Left lung (tissue), 10 donors: ENCODE results near the gene AURKB. TPM values are rescaled to one million over a fixed set of nuclear protein-coding genes. Genes with fewer than 3 reads are reported as not detected.
"Not testable (repeated sequence)": the region's sequence is repeated elsewhere in the genome, so short reads cannot be mapped to it uniquely, and the experiment has no call there.

Source experiments
- ATAC-seq: fragments of 200-7000 bp; cut with Tn5 transposase; one replicate; pipeline ENCODE4 v1.9.1; 2020; ENCODE audit warnings: moderate library complexity
- DNase-seq, 4 donors: peaks; one replicate each; pipeline ENCODE4 v3.0.0-alpha.2; 2013 to 2020
- H3K27ac ChIP-seq, 2 donors: fragments of 200-600 bp; sonication (generic) in 1 of 2; one replicate each; pipeline versions ENCODE4 v1.5.0 to v1.8.0; 2020 to 2021
- H3K27me3 ChIP-seq, 2 donors: fragments of 200-600 bp; sonication (generic) in 1 of 2; one replicate each; pipeline versions ENCODE4 v1.5.0 to v1.8.0; 2020 to 2021
- H3K36me3 ChIP-seq, 2 donors: fragments of 200-600 bp; sonication (generic) in 1 of 2; one replicate each; pipeline versions ENCODE4 v1.5.0 to v1.8.0; 2020 to 2021
- H3K4me1 ChIP-seq, 2 donors: fragments of 200-600 bp; one replicate each; pipeline ENCODE4 v1.8.0; 2021
- H3K4me3 ChIP-seq, 2 donors: fragments of 200-600 bp; sonication (generic) in 1 of 2; one replicate each; pipeline versions ENCODE4 v1.5.0 to v1.8.0; 2020 to 2021; ENCODE audit warnings: mild to moderate bottlenecking in 1 of 2
- H3K9me3 ChIP-seq, 2 donors: fragments of 200-600 bp; sonication (generic) in 1 of 2; one replicate each; pipeline versions ENCODE4 v1.5.0 to v1.8.0; 2020 to 2021
- intact Hi-C, 2 donors: fragments of 100-400 bp; cut with DNase I; formaldehyde crosslinking; loops; one replicate each; pipeline versions ENCODE4 v1.11.2 to v1.14.2; 2022
- polyA plus RNA-seq, 6 donors: library from polyadenylated mRNA; unstranded; fragments of 120-200 nt; gene quantifications; one replicate each; pipeline ENCODE4 v1.2.1, GENCODE V29; 2013; ENCODE audit not compliant: insufficient read length in 6 of 6
- total RNA-seq, 2 donors: library from RNA; stranded (reverse); fragmentation: NEBNext Ultra II Directional; extraction: Animal tissue kit (Norgen Biotek cat#: 25700); gene quantifications; one replicate each; pipeline ENCODE4 v1.2.1, GENCODE V29; 2021
- TF ChIP-seq, protein P1 (sequence below), 2 donors: fragments of 200-600 bp; sonication (generic) in 1 of 2; IDR thresholded peaks; one replicate each; pipeline versions ENCODE4 v1.5.0 to v1.8.0; 2021; ENCODE audit warnings: antibody characterized with exemption in 2 of 2
- donor health status: DM: no; HTN: yes; CAD: no.
- donor health status: DM: no; HTN: no; CAD: no.

The AURKB gene
- total and polyA plus RNA-seq, 8 donors: 2.7 to 58.0 (median 31.8) TPM

DNA sequence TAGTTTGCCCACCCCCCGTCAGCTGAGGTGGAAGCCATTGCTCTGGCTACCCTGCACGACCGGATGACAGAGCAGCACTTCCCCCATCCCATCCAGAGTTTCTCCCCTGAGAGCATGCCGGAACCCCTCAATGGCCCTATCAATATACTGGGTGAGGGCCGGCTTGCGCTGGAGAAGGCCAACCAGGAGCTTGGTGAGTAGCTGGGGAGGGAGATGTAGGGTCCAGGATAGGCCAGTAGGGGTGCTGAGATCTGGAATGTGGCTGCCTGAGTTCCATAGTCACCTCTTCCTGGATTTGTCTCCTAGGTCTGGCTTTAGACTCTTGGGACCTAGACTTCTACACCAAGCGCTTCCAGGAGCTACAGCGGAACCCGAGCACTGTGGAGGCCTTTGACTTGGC lies 45.1 kb upstream of the AURKB start:
- DNase-seq: no peak
- no peaks in the 10 kb centered on the region for H3K9me3 ChIP-seq
- no peak overlapping the region for H3K4me3 ChIP-seq
- H3K36me3 ChIP-seq: peaks cover 0 to 61% of the 10 kb centered on the region in 2 donors
- TF ChIP-seq, protein P1, sequence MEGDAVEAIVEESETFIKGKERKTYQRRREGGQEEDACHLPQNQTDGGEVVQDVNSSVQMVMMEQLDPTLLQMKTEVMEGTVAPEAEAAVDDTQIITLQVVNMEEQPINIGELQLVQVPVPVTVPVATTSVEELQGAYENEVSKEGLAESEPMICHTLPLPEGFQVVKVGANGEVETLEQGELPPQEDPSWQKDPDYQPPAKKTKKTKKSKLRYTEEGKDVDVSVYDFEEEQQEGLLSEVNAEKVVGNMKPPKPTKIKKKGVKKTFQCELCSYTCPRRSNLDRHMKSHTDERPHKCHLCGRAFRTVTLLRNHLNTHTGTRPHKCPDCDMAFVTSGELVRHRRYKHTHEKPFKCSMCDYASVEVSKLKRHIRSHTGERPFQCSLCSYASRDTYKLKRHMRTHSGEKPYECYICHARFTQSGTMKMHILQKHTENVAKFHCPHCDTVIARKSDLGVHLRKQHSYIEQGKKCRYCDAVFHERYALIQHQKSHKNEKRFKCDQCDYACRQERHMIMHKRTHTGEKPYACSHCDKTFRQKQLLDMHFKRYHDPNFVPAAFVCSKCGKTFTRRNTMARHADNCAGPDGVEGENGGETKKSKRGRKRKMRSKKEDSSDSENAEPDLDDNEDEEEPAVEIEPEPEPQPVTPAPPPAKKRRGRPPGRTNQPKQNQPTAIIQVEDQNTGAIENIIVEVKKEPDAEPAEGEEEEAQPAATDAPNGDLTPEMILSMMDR (IDR thresholded peaks at IDR 0.05): no peak
- H3K27ac ChIP-seq: no peak overlapping the region
- no peak for ATAC-seq
- H3K4me1 ChIP-seq: peaks cover 0 to under 1% of the 10 kb centered on the region in 2 donors
- intact Hi-C loops: no loop called here
- no peaks in the 10 kb centered on the region for H3K27me3 ChIP-seq

DNA sequence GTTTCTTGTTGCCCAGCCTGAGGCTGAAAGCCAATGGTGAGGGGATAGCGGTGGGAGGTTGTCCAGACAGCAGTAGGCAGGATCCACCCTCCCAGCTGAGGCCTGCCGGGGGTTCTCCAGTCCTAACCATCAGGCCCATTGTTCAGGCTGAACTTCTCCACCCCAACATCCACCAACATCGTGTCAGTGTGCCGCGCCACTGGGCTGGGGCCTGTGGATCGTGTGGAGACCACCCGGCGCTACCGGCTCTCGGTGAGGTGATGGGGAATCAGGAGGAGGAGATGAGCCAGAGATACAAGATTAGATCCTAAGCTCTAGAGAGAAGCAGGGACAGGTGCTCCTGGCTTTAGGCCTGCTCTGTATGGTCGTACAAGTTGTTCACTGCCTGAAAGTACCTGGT lies 44.5 kb upstream of the AURKB start:
- DNase-seq (no peak), ATAC-seq (no peak)
- intact Hi-C loops: no loop called here
- TF ChIP-seq, protein P1 (IDR thresholded peaks at IDR 0.05): no peak
- no peak overlapping the region for H3K4me3 ChIP-seq
- H3K27me3 ChIP-seq: no peaks in the 10 kb centered on the region
- no peak overlapping the region for H3K27ac ChIP-seq
- peaks cover under 1 to 7% of the 10 kb centered on the region in 2 donors for H3K4me1 ChIP-seq
- peaks cover 0 to 56% of the 10 kb centered on the region in 2 donors for H3K36me3 ChIP-seq
- no peaks in the 10 kb centered on the region for H3K9me3 ChIP-seq

DNA sequence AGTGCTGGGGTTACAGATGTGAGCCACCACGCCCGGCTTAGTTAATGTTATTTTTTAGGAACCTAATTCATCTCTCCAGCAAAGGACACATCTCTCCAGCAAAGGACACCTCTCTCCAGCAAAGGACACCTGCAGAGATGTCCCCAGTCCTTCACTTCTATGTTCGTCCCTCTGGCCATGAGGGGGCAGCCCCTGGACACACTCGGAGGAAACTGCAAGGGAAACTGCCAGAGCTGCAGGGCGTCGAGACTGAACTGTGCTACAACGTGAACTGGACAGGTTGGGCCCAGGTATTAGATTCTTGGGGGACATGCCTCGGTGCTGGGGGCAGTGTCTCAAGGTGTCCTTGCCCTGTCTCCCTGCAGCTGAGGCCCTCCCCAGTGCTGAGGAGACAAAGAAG lies 43.4 kb upstream of the AURKB start:
- DNase-seq (no peak), ATAC-seq (peak; percentile 27)
- no peak overlapping the region for H3K4me3 ChIP-seq
- peaks cover 0 to 49% of the 10 kb centered on the region in 2 donors for H3K36me3 ChIP-seq
- no peaks in the 10 kb centered on the region for H3K9me3 ChIP-seq
- H3K27ac ChIP-seq: no peak overlapping the region
- peaks cover 7 to 14% of the 10 kb centered on the region in 2 donors for H3K4me1 ChIP-seq
- no peaks in the 10 kb centered on the region for H3K27me3 ChIP-seq
- TF ChIP-seq, protein P1 (IDR thresholded peaks at IDR 0.05): no peak
- intact Hi-C loops: no loop called here

DNA sequence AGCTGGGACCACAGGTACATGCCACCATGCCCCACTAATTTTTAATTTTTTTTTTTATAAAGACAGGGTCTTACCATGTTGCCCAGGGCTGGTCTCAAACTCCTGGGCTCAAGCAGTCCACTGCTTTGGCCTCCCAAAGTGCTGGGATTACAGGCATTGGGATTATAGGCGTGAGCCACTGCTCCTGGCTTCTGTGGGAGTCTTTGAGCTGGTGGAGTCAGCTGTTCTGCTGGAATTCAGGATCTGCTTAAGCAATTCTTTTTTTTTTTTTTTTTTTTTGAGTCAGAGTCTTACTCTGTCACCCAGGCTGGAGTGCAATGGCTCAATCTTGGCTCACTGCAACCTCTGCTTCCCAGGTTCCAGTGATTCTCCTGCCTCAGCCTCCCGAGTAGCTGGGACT lies 41.0 kb upstream of the AURKB start:
- peaks cover 0 to 25% of the 10 kb centered on the region in 2 donors for H3K36me3 ChIP-seq
- DNase-seq, H3K4me3 ChIP-seq, intact Hi-C loops, ATAC-seq, H3K27me3 ChIP-seq, H3K9me3 ChIP-seq, H3K27ac ChIP-seq: not testable (repeated sequence)
- peaks cover 7 to 17% of the 10 kb centered on the region in 2 donors for H3K4me1 ChIP-seq

DNA sequence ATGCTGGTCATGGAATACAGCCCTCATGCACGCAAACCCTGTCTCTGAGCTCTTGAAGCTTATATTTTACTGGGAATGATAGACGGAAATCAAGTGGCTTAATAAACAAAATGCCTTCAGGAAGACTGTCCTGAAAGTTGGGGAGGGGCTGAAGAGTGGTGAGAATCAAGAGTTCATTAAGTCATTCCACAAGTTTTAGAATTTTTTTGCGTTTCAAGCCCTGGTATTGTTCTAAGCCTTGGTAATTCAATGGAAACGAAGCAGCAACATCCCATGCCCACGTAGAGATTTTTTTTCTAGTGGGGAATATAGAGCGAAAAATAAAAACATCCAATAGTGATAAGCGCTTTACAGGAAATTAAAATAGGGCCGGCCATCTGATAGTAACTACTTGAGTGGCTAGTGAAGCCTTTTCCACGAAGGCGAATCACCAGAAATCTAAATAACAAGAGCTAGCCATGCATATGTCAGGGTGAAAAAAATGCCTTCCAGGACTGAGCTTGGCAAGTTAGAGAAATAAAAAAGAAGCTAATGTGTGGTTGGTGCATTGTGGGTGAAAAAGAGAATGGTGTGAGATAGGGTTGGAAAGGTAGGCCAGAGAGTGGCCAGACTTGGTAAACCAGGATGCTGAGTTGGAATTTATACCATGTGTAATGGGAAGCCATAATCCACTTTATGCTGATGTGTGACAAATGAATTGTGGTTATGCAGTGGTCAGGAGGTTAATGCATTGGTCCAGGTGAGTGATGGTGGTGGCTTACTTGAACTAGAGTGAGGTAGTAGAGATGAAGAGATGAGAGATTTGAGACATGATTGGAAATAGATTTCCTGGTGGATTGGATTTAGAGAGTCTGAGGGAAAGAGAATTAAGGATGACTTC lies 39.5 kb upstream of the AURKB start:
- Histone ChIP-seq H3K27ac (peak overlapping the region in 1 of 2 donors; percentile 100), H3K4me1 (peaks cover 7 to 24% of the 10 kb centered on the region in 2 donors), H3K4me3 (peak overlapping the region; percentile 77 to 81), H3K27me3 (no peaks in the 10 kb centered on the region), H3K36me3 (peaks cover 0 to 10% of the 10 kb centered on the region in 2 donors), H3K9me3 (no peaks in the 10 kb centered on the region)
- ATAC-seq (no peak), DNase-seq (no peak)
- TF ChIP-seq, protein P1 (IDR thresholded peaks at IDR 0.05): no peak
- intact Hi-C loops: no loop called here
